ENCODE data around the gene DGKI.

Gene DGKI

DNA sequence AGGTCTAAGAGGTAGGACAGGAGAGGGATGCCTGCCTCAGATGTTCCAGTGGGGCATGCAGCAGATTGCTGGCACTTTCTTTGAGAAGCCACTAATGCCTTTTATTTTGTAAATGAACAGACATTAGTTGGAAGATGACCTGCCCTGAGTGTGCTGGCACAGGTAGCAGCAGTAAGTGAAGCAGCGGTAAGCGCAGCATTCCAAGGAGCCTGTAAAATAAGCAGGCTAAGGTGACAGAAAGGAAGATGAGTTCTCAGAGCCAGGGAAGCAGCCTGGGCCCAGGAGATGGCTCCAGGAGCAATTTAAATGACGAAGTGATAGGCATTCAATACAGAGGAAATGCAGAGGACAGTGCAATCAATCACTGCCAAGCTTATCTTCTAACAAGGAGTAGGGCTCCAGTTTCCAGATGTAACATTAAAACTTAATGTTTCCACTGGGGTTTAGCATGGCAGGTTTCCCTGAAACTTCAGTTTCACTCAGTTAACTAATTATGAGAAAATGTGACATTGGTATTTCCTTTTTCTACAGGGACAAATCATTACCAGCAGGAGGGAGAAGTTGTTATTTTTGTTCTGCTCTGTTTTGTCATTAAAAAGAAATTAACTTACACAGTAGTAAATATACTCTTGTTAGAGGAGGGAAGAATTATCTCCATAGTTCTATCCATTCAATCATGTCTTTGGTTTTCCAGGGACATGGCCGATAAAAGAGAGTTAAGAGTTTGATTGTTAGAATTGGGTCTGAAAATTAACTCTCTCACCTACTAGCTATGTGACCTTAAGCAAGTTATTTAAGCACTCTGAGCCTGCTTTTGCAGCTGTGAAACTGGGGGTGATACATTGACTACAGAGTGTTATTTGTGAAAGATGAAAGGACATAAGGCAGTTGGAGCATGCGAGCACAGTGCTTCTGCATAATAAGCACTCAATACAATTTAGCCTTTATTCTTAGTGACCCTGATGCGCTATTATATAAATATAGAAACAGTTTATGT, 406.6 kb downstream of the DGKI start:
- H3K36me3 ChIP-seq (ENCODE audit: insufficient read depth, low read length), result no peaks in the 10 kb centered on the region
- H3K79me2 ChIP-seq (ENCODE audit: insufficient read depth, low read length), result no peaks in the 10 kb centered on the region
- no peaks in the 10 kb centered on the region for H3K4me1 ChIP-seq (ENCODE audit: insufficient read depth, low read length, severe bottlenecking)
- H3K4me3 ChIP-seq (ENCODE audit: low read depth, low read length, poor library complexity, severe bottlenecking), result no peak overlapping the region
- no peak overlapping the region for H3K4me2 ChIP-seq (ENCODE audit: low read length)
- no peaks in the 10 kb centered on the region; the same call in 1 of the 2 replicates for H3K27me3 ChIP-seq (ENCODE audit: insufficient read depth, low read length)
- no peaks in the 10 kb centered on the region for H4K20me1 ChIP-seq (ENCODE audit: insufficient read depth, low read length)
- TF ChIP-seq, protein P1, sequence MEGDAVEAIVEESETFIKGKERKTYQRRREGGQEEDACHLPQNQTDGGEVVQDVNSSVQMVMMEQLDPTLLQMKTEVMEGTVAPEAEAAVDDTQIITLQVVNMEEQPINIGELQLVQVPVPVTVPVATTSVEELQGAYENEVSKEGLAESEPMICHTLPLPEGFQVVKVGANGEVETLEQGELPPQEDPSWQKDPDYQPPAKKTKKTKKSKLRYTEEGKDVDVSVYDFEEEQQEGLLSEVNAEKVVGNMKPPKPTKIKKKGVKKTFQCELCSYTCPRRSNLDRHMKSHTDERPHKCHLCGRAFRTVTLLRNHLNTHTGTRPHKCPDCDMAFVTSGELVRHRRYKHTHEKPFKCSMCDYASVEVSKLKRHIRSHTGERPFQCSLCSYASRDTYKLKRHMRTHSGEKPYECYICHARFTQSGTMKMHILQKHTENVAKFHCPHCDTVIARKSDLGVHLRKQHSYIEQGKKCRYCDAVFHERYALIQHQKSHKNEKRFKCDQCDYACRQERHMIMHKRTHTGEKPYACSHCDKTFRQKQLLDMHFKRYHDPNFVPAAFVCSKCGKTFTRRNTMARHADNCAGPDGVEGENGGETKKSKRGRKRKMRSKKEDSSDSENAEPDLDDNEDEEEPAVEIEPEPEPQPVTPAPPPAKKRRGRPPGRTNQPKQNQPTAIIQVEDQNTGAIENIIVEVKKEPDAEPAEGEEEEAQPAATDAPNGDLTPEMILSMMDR (IDR thresholded peaks at IDR 0.05; ENCODE audit: low read length), result no peak
- TF ChIP-seq EZH2 (IDR thresholded peaks at IDR 0.05; ENCODE audit: borderline replicate concordance, low read length), result no peak
- H3K27ac ChIP-seq (ENCODE audit: low read depth, low read length, poor library complexity, severe bottlenecking), result no peak overlapping the region
- H3K9ac ChIP-seq (ENCODE audit: low read length), result no peak overlapping the region
- no peaks in the 10 kb centered on the region for H3K9me2 ChIP-seq (ENCODE audit: low read depth, low read length)
- H3F3A ChIP-seq (ENCODE audit: insufficient read depth, low read length), result no peaks in the 10 kb centered on the region
- no peak overlapping the region for H2AFZ ChIP-seq (ENCODE audit: low read length)
- H3K9me3 ChIP-seq (ENCODE audit: low read length), result no peaks in the 10 kb centered on the region

DNA sequence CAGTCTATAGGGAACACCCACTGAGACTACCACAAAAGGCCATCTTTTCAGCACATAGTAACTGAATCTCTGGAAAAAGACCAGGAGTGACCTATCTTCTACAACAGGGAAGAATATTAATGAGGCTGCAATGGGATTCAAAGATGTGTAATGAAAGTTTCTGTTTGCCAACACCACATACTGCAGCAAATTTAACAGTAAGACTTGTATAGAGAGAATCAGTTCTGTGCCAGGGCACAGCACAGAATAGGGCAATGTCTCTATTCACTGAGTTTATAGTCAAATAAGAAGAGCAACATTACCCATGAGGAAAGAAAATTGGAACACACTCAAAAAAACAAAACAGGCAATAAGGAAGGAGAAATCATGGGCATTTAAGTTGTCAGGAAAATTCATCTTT, 411.8 kb downstream of the DGKI start:
- Histone ChIP-seq H3K9ac (ENCODE audit: low read length) (no peak overlapping the region), H3F3A (ENCODE audit: insufficient read depth, low read length) (no peaks in the 10 kb centered on the region), H3K36me3 (ENCODE audit: insufficient read depth, low read length) (no peaks in the 10 kb centered on the region), H3K79me2 (ENCODE audit: insufficient read depth, low read length) (no peaks in the 10 kb centered on the region), H3K9me3 (ENCODE audit: low read length) (no peaks in the 10 kb centered on the region), H3K9me2 (ENCODE audit: low read depth, low read length) (no peaks in the 10 kb centered on the region), H2AFZ (ENCODE audit: low read length) (no peak overlapping the region), H4K20me1 (ENCODE audit: insufficient read depth, low read length) (no peaks in the 10 kb centered on the region), H3K4me2 (ENCODE audit: low read length) (no peak overlapping the region), H3K4me3 (ENCODE audit: low read depth, low read length, poor library complexity, severe bottlenecking) (no peak overlapping the region), H3K27me3 (ENCODE audit: insufficient read depth, low read length) (no peaks in the 10 kb centered on the region), H3K27ac (ENCODE audit: low read depth, low read length, poor library complexity, severe bottlenecking) (no peak overlapping the region), H3K4me1 (ENCODE audit: insufficient read depth, low read length, severe bottlenecking) (no peaks in the 10 kb centered on the region)
- TF ChIP-seq EZH2 (IDR thresholded peaks at IDR 0.05; ENCODE audit: borderline replicate concordance, low read length), result no peak
- TF ChIP-seq, protein P1 (IDR thresholded peaks at IDR 0.05; ENCODE audit: low read length), result no peak

DNA sequence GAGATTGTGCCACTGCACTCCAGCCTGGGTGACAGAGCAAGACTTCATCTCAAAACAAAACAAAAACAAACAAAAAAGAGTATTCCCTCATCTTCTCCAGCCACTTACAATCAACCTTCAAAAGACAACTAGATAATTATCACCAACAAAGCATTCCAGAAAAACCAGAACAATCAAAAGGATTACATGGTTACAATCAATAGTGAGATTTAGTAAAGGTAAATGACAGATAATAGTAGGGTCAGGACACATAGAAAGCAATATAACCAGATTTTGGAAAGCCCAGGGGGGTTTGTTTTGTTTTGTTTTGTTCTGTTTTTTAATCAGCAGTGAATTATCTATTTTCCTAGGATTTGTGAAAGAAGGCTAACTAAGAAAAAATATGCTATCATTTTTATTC, 412.2 kb downstream of the DGKI start:
- Histone ChIP-seq H3K9me2 (ENCODE audit: low read depth, low read length) (no peaks in the 10 kb centered on the region), H3K4me2 (ENCODE audit: low read length) (no peak overlapping the region), H3K9me3 (ENCODE audit: low read length) (no peaks in the 10 kb centered on the region), H3K36me3 (ENCODE audit: insufficient read depth, low read length) (no peaks in the 10 kb centered on the region), H3K27me3 (ENCODE audit: insufficient read depth, low read length) (no peaks in the 10 kb centered on the region), H3K9ac (ENCODE audit: low read length) (no peak overlapping the region), H3K79me2 (ENCODE audit: insufficient read depth, low read length) (no peaks in the 10 kb centered on the region), H3K27ac (ENCODE audit: low read depth, low read length, poor library complexity, severe bottlenecking) (no peak overlapping the region), H4K20me1 (ENCODE audit: insufficient read depth, low read length) (no peaks in the 10 kb centered on the region), H3F3A (ENCODE audit: insufficient read depth, low read length) (no peaks in the 10 kb centered on the region), H2AFZ (ENCODE audit: low read length) (no peak overlapping the region), H3K4me1 (ENCODE audit: insufficient read depth, low read length, severe bottlenecking) (no peaks in the 10 kb centered on the region), H3K4me3 (ENCODE audit: low read depth, low read length, poor library complexity, severe bottlenecking) (no peak overlapping the region)
- no peak for TF ChIP-seq EZH2 (IDR thresholded peaks at IDR 0.05; ENCODE audit: borderline replicate concordance, low read length)
- TF ChIP-seq, protein P1 (IDR thresholded peaks at IDR 0.05; ENCODE audit: low read length), result no peak
